Liver (tissue), 9 donors: ENCODE measurements around the gene ERVW-1. TPM values are rescaled to one million over a fixed set of nuclear protein-coding genes. Genes with fewer than 3 reads are reported as not detected.

Source experiments
- DNase-seq: peaks from one replicate; pipeline ENCODE4 v3.0.0-alpha.2; 2017; ENCODE audit warnings: low spot score
- H3K27ac ChIP-seq, 2 donors: one replicate each; pipeline ENCODE4 v1.7.0; 2013; ENCODE audit warnings: inconsistent platforms in 2 of 2, low read length in 2 of 2, control low read depth in 1 of 2, low read depth in 1 of 2, mild to moderate bottlenecking in 1 of 2
- H3K27me3 ChIP-seq, 4 donors: one replicate each; pipeline versions ENCODE4 v1.6.1 to v1.7.0; 2013; ENCODE audit warnings: low read length in 3 of 4, inconsistent platforms in 1 of 4, mild to moderate bottlenecking in 1 of 4, moderate library complexity in 1 of 4; ENCODE audit not compliant: control insufficient read depth in 4 of 4, insufficient read depth in 4 of 4
- H3K36me3 ChIP-seq, 4 donors: one replicate each; pipeline versions ENCODE4 v1.6.1 to v1.7.0; 2013; ENCODE audit warnings: low read length in 3 of 4, mild to moderate bottlenecking in 3 of 4, low read depth in 1 of 4, moderate library complexity in 1 of 4; ENCODE audit not compliant: control insufficient read depth in 4 of 4, insufficient read depth in 3 of 4
- H3K4me1 ChIP-seq, 4 donors: one replicate each; pipeline versions ENCODE4 v1.6.1 to v1.7.0; 2013; ENCODE audit warnings: low read length in 3 of 4, mild to moderate bottlenecking in 3 of 4, moderate library complexity in 1 of 4; ENCODE audit not compliant: control insufficient read depth in 4 of 4, insufficient read depth in 4 of 4
- H3K4me3 ChIP-seq, 3 donors: one replicate each; pipeline versions ENCODE4 v1.6.1 to v1.7.0; 2013; ENCODE audit warnings: low read length in 3 of 3, control low read depth in 1 of 3, low read depth in 1 of 3, mild to moderate bottlenecking in 1 of 3
- H3K9ac ChIP-seq, 2 donors: one replicate each; pipeline ENCODE4 v1.7.0; 2013; ENCODE audit warnings: low read length in 2 of 2, mild to moderate bottlenecking in 2 of 2, moderate library complexity in 2 of 2, control low read depth in 1 of 2, low read depth in 1 of 2
- H3K9me3 ChIP-seq, 4 donors: one replicate each; pipeline versions ENCODE4 v1.6.1 to v1.7.0; 2013; ENCODE audit warnings: low read length in 3 of 4; ENCODE audit not compliant: control insufficient read depth in 4 of 4
- ATF3 ChIP-seq: IDR thresholded peaks from 2 replicates; pipeline ENCODE4 v1.6.1; 2016; ENCODE audit warnings: antibody characterized with exemption
- CTCF ChIP-seq: fragments of 150-350 bp; IDR thresholded peaks from 2 replicates; pipeline ENCODE4 v1.5.1; 2017; ENCODE audit warnings: improper control_type of control experiment, low read depth, low read length; ENCODE audit not compliant: missing input control
- EGR1 ChIP-seq, 2 donors: IDR thresholded peaks; 2 replicates each; pipeline ENCODE4 v1.6.1; 2016 to 2018; ENCODE audit warnings: antibody characterized with exemption in 2 of 2, low read depth in 2 of 2
- FOXA1 ChIP-seq: IDR thresholded peaks from 2 replicates; pipeline ENCODE4 v1.6.1; 2016; ENCODE audit warnings: antibody characterized with exemption
- FOXA2 ChIP-seq: IDR thresholded peaks from 2 replicates; pipeline ENCODE4 v1.6.1; 2016; ENCODE audit warnings: antibody characterized with exemption
- GABPA ChIP-seq, 2 donors: IDR thresholded peaks in 1 of 2; conservative IDR thresholded peaks in 1 of 2; 2 replicates each; pipeline ENCODE4 v1.6.1; 2016; ENCODE audit warnings: antibody characterized with exemption in 2 of 2, mild to moderate bottlenecking in 1 of 2, moderate library complexity in 1 of 2
- HNF4A ChIP-seq, 2 donors: conservative IDR thresholded peaks; 2 replicates each; pipeline ENCODE4 v1.6.1; 2016; ENCODE audit warnings: antibody characterized with exemption in 2 of 2, mild to moderate bottlenecking in 2 of 2
- HNF4G ChIP-seq: IDR thresholded peaks from 2 replicates; pipeline ENCODE4 v1.6.1; 2016; ENCODE audit warnings: antibody characterized with exemption
- JUND ChIP-seq, 2 donors: IDR thresholded peaks; 2 replicates each; pipeline ENCODE4 v1.6.1; 2016; ENCODE audit warnings: antibody characterized with exemption in 2 of 2
- MAX ChIP-seq: IDR thresholded peaks from 2 replicates; pipeline ENCODE4 v1.6.1; 2016; ENCODE audit warnings: antibody characterized with exemption
- NR2F2 ChIP-seq: IDR thresholded peaks from 2 replicates; pipeline ENCODE4 v1.6.1; 2016; ENCODE audit warnings: antibody characterized with exemption
- RAD21 ChIP-seq, 2 donors: IDR thresholded peaks; 2 replicates each; pipeline ENCODE4 v1.6.1; 2016; ENCODE audit warnings: antibody characterized with exemption in 2 of 2, mild to moderate bottlenecking in 2 of 2
- RXRA ChIP-seq, 2 donors: IDR thresholded peaks; 2 replicates each; pipeline ENCODE4 v1.6.1; 2017 to 2018; ENCODE audit warnings: antibody characterized with exemption in 2 of 2, mild to moderate bottlenecking in 1 of 2
- TAF1 ChIP-seq: conservative IDR thresholded peaks from 2 replicates; pipeline ENCODE4 v1.6.1; 2016; ENCODE audit warnings: antibody characterized with exemption, mild to moderate bottlenecking
- ZBTB33 ChIP-seq: IDR thresholded peaks from 2 replicates; pipeline ENCODE4 v1.6.1; 2016; ENCODE audit warnings: antibody characterized with exemption
- WGBS: extraction: QIAGEN DNeasy Blood & Tissue Kit; methylation state at CpG from one replicate; pipeline ENCODE4 v1.1.7; 2013; 5-methylcytosine and 5-hydroxymethylcytosine counted together
- polyA plus RNA-seq, 2 donors: library from polyadenylated mRNA; stranded (reverse) in 1 of 2; unstranded in 1 of 2; fragments of 200-250 nt in 1 of 2; fragments of >200 nt in 1 of 2; fragmentation: Nextera tagmentation in 1 of 2; extraction: Ambion mirVana in 1 of 2; gene quantifications; one replicate each; pipeline versions ENCODE4 v1.2.1 to v1.2.3, GENCODE V29; 2013 to 2015
- total RNA-seq, 2 donors: library from RNA; depleted of rRNA; stranded (reverse); fragments of >200 nt; gene quantifications; one replicate each; pipeline ENCODE4 v1.2.3, GENCODE V29; 2014
- donor health status: healthy.
- donor health status: healthy.
- donor health status: healthy.
- donor health status: healthy.
- donor health status: healthy.

Gene ERVW-1
- total and polyA plus RNA-seq, 4 donors = 0.19 TPM; not detected in 3

- DNase-seq = no peak
- no peak overlapping the region for H3K27ac ChIP-seq
- TF ChIP-seq HNF4A (conservative IDR thresholded peaks at IDR 0.05) (no peak), CTCF (no peak), TAF1 (no peak), NR2F2 (no peak), GABPA (IDR thresholded peaks at IDR 0.05 in 1 of 2, conservative IDR thresholded peaks at IDR 0.05 in 1 of 2) (no peak), MAX (no peak), EGR1 (IDR thresholded peaks at IDR 0.05; ENCODE audit: low read depth in 2 of 2) (no peak)
- no peak overlapping the region for H3K9ac ChIP-seq
- H3K36me3 ChIP-seq = no peaks in the 10 kb centered on the region
- no peaks in the 10 kb centered on the region for H3K27me3 ChIP-seq
- 96% methylated on average over 2 of the region's 2 CpGs for WGBS
- peaks cover 0 to 9% (median 3%) of the 10 kb centered on the region in 4 donors for H3K4me1 ChIP-seq
- no peaks in the 10 kb centered on the region for H3K9me3 ChIP-seq
- no peak overlapping the region for H3K4me3 ChIP-seq
These were observed 42.2 kb downstream of the ERVW-1 start for GRCh38 chr7:92435542-92435941.

GRCh38 chr7:92433019-92433418 lies 44.7 kb downstream of the ERVW-1 start:
- no peak for TF ChIP-seq ZBTB33
- no peak for TF ChIP-seq JUND (IDR thresholded peaks at IDR 0.05)
- TF ChIP-seq HNF4G = no peak
- TF ChIP-seq HNF4A (conservative IDR thresholded peaks at IDR 0.05) = no peak
- TF ChIP-seq GABPA (IDR thresholded peaks at IDR 0.05 in 1 of 2, conservative IDR thresholded peaks at IDR 0.05 in 1 of 2) = no peak
- no peaks in the 10 kb centered on the region for H3K36me3 ChIP-seq
- no peak overlapping the region for H3K9ac ChIP-seq
- no peak overlapping the region for H3K4me3 ChIP-seq
- H3K9me3 ChIP-seq = no peaks in the 10 kb centered on the region
- DNase-seq = no peak
- no peaks in the 10 kb centered on the region for H3K27me3 ChIP-seq
- 96% methylated on average over 8 of the region's 8 CpGs for WGBS
- peaks cover 0 to 9% (median 3%) of the 10 kb centered on the region in 4 donors for H3K4me1 ChIP-seq
- H3K27ac ChIP-seq = no peak overlapping the region

- H3K4me3 ChIP-seq = no peak overlapping the region
- H3K27ac ChIP-seq = no peak overlapping the region
- no peaks in the 10 kb centered on the region for H3K36me3 ChIP-seq
- H3K4me1 ChIP-seq = peaks cover 0 to 9% (median 3%) of the 10 kb centered on the region in 4 donors
- H3K9ac ChIP-seq = no peak overlapping the region
- no peak for DNase-seq
- H3K27me3 ChIP-seq = no peaks in the 10 kb centered on the region
- no peaks in the 10 kb centered on the region for H3K9me3 ChIP-seq
- WGBS = 57% methylated on average over 3 of the region's 3 CpGs
- no peak for TF ChIP-seq ATF3
- no peak for TF ChIP-seq HNF4G
- TF ChIP-seq EGR1 (IDR thresholded peaks at IDR 0.05; ENCODE audit: low read depth in 2 of 2) = no peak
- no peak for TF ChIP-seq RAD21 (IDR thresholded peaks at IDR 0.05)
- peak; percentile 17 for TF ChIP-seq FOXA1
- no peak for TF ChIP-seq TAF1
- no peak for TF ChIP-seq FOXA2
- TF ChIP-seq MAX = no peak
- peak; percentile 77 to 78 for TF ChIP-seq RXRA (IDR thresholded peaks at IDR 0.05)
- no peak for TF ChIP-seq ZBTB33
- TF ChIP-seq JUND (IDR thresholded peaks at IDR 0.05) = no peak
- no peak for TF ChIP-seq CTCF
These were observed 45.3 kb downstream of the ERVW-1 start for GRCh38 chr7:92432299-92432946.
